K562 (cell line): ENCODE measurements around the gene ZKSCAN8. TPM values are rescaled to one million over a fixed set of nuclear protein-coding genes. Genes with fewer than 3 reads are reported as not detected.

ENCODE experiments used
- ATAC-seq: fragments of 200-7000 bp; cut with Tn5 transposase; 3 replicates; pipeline ENCODE4 v1.9.1; 2020; ENCODE audit warnings: moderate library complexity
- BruUV-seq: library from RNA; stranded (reverse); fragments of 400-500 nt; replicated peaks from 2 replicates; lab custom pipeline; 2021; lab: Mats Ljungman, UMichigan
- CTCF ChIA-PET: fragments of 300-600 bp; formaldehyde crosslinking; extraction: SDS; loops from one replicate; lab custom pipeline; 2021; ENCODE audit warnings: low intra/inter-chr PET ratio; lab: Yijun Ruan, JAX
- POLR2A ChIA-PET: fragments of 300-600, 350-650 bp; sonication (Branson Sonifier 250); formaldehyde crosslinking; extraction: SDS; loops from one replicate; lab custom pipeline; 2021; ENCODE audit warnings: antibody characterized with exemption, inconsistent platforms; lab: Yijun Ruan, JAX
- DNase-seq, 4 experiments: peaks; one replicate each; pipeline versions ENCODE4 v3.0.0 to v3.0.0-alpha.2; 2011 to 2018; ENCODE audit warnings: low spot score in 3 of 4, mixed read lengths in 3 of 4; ENCODE audit errors: extremely low read depth in 1 of 4
- FAIRE-seq: peaks from 2 replicates; lab custom pipeline; 2011; peaks lifted over from hg19 to GRCh38; lab: Jason Lieb, UNC
- H2AFZ ChIP-seq: 2 replicates; pipeline ENCODE4 v1.6.0; 2011; ENCODE audit warnings: low read depth, low read length, control low read depth, inconsistent platforms
- H3K27ac ChIP-seq: fragments of 200-600 bp; 3 replicates; pipeline ENCODE4 v1.8.0; 2011; ENCODE audit warnings: low read depth, mild to moderate bottlenecking, control low read depth, inconsistent platforms, low read length, moderate library complexity, mixed read lengths; ENCODE audit errors: extremely low read depth
- H3K27me3 ChIP-seq, 2 experiments: fragments of 300-600 bp in 1 of 2; 2 replicates in 1 of 2; 3 replicates in 1 of 2; pipeline versions ENCODE4 v1.6.0 to v1.8.0; 2011; ENCODE audit warnings: inconsistent platforms in 2 of 2, low read length in 2 of 2, mild to moderate bottlenecking in 1 of 2, mixed read lengths in 1 of 2, moderate library complexity in 1 of 2; ENCODE audit not compliant: control insufficient read depth in 2 of 2, insufficient read depth in 2 of 2
- H3K36me3 ChIP-seq: fragments of 300-600 bp; 3 replicates; pipeline ENCODE4 v1.8.0; 2011; ENCODE audit warnings: mild to moderate bottlenecking, low read length, inconsistent platforms; ENCODE audit not compliant: control insufficient read depth, insufficient read depth
- H3K4me1 ChIP-seq, 2 experiments: fragments of 200-600 bp in 1 of 2; replicated peaks in 1 of 2; 2 replicates in 1 of 2; 3 replicates in 1 of 2; pipeline versions ENCODE4 v1.5.1 to v1.8.0; 2011; ENCODE audit warnings: inconsistent platforms in 2 of 2, low read length in 2 of 2, mild to moderate bottlenecking in 1 of 2, mixed read lengths in 1 of 2, moderate library complexity in 1 of 2; ENCODE audit not compliant: control insufficient read depth in 2 of 2, insufficient read depth in 2 of 2
- H3K4me2 ChIP-seq: 2 replicates; pipeline ENCODE4 v1.6.1; 2011; ENCODE audit warnings: low read length, control low read depth, inconsistent platforms, mixed read lengths; ENCODE audit not compliant: insufficient read depth
- H3K4me3 ChIP-seq: fragments of 200-600 bp; sonication (generic), shearing (Covaris generic); 2 replicates; pipeline ENCODE4 v1.5.1; 2016; ENCODE audit warnings: control low read depth, inconsistent platforms
- H3K79me2 ChIP-seq: fragments of 200-600 bp; 3 replicates; pipeline ENCODE4 v1.8.0; 2011; ENCODE audit warnings: low read length, inconsistent platforms; ENCODE audit not compliant: control insufficient read depth, insufficient read depth
- H3K9ac ChIP-seq, 2 experiments: 2 replicates each; pipeline versions ENCODE4 v1.6.0 to v1.6.1; 2011; ENCODE audit warnings: low read depth in 2 of 2, low read length in 2 of 2, control low read depth in 1 of 2, inconsistent platforms in 1 of 2, mild to moderate bottlenecking in 1 of 2, mixed read lengths in 1 of 2; ENCODE audit not compliant: insufficient read depth in 1 of 2
- H3K9me1 ChIP-seq: one replicate; pipeline ENCODE4 v1.6.0; 2011; ENCODE audit warnings: inconsistent platforms, mild to moderate bottlenecking, low read length, moderate library complexity; ENCODE audit not compliant: control insufficient read depth, insufficient read depth
- H3K9me3 ChIP-seq: replicated peaks from 2 replicates; pipeline ENCODE4 v1.5.1; 2011; ENCODE audit warnings: low read depth, low read length, inconsistent platforms; ENCODE audit not compliant: control insufficient read depth, insufficient read depth
- H4K20me1 ChIP-seq: replicated peaks from 2 replicates; pipeline ENCODE4 v1.6.1; 2011; ENCODE audit warnings: low read length, inconsistent platforms, mixed read lengths; ENCODE audit not compliant: control insufficient read depth, insufficient read depth
- CBX1 ChIP-seq: sonication (generic); IDR thresholded peaks from 2 replicates; pipeline ENCODE4 v1.6.1; 2016; ENCODE audit warnings: antibody characterized with exemption, low read depth, mild to moderate bottlenecking
- HEY1 ChIP-seq: fragments of 250-450 bp; sonication (Bioruptor Pico); IDR thresholded peaks from 2 replicates; pipeline ENCODE4 v1.5.0; 2020; ENCODE audit warnings: mild to moderate bottlenecking, moderate library complexity, borderline replicate concordance
- KAT7 ChIP-seq: sonication (generic); formaldehyde crosslinking; IDR thresholded peaks from 2 replicates; pipeline ENCODE4 v1.8.0; 2022; ENCODE audit warnings: missing genetic modification reagents, mild to moderate bottlenecking, borderline replicate concordance
- NR2C2 ChIP-seq, 2 experiments: fragments of 200-800 bp in 1 of 2; sonication (Bioruptor generic) in 1 of 2; sonication (generic) in 1 of 2; formaldehyde crosslinking in 1 of 2; IDR thresholded peaks; 2 replicates each; pipeline versions ENCODE4 v1.6.1 to v1.8.0; 2016 to 2022; ENCODE audit warnings: mild to moderate bottlenecking in 1 of 2, missing compliant biosample characterization in 1 of 2, missing genetic modification characterization in 1 of 2, missing genetic modification reagents in 1 of 2
- NR3C1 ChIP-seq: sonication (generic); formaldehyde crosslinking; IDR thresholded peaks from 2 replicates; pipeline ENCODE4 v1.8.1; 2022; ENCODE audit warnings: missing genetic modification reagents
- ZNF224 ChIP-seq: sonication (generic); formaldehyde crosslinking; IDR thresholded peaks from 2 replicates; pipeline ENCODE4 v1.8.0; 2022; ENCODE audit warnings: mild to moderate bottlenecking, missing genetic modification reagents
- ZNF609 ChIP-seq: sonication (generic); formaldehyde crosslinking; IDR thresholded peaks from 2 replicates; pipeline ENCODE4 v1.8.1; 2023; ENCODE audit warnings: missing genetic modification reagents, mild to moderate bottlenecking, borderline replicate concordance
- ZNF707 ChIP-seq: fragments of 250-450 bp; sonication (Bioruptor Pico); conservative IDR thresholded peaks from 2 replicates; pipeline ENCODE4 v1.8.0; 2022; ENCODE audit warnings: inconsistent platforms, mild to moderate bottlenecking, moderate library complexity
- WGBS: fragments of 100-300 bp; shearing (Covaris generic); methylation state at CpG from one replicate; pipeline ENCODE4 v1.1.6; 2016; ENCODE audit warnings: low coverage, mixed read lengths; ENCODE audit not compliant: insufficient coverage; ENCODE audit errors: missing lambda C conversion rate; 5-methylcytosine and 5-hydroxymethylcytosine counted together
- in situ Hi-C: fragments of 300-500 bp; cut with MboI; formaldehyde crosslinking; loops from 4 replicates; pipeline ENCODE4 v1.15.0; 2018; ENCODE audit warnings: inconsistent platforms, mixed read lengths
- intact Hi-C: fragments of 100-400 bp; cut with micrococcal nuclease; formaldehyde crosslinking; loops from 2 replicates; pipeline ENCODE4 v1.14.2; 2022
- polyA plus RNA-seq, 8 experiments: library from polyadenylated mRNA; depleted of rRNA in 4 of 8; stranded (reverse) in 5 of 8; unstranded in 3 of 8; fragments of >200 nt; fragmentation: Nextera tagmentation in 2 of 8; fragmentation: Illumina TruSeq in 1 of 8; extraction: Ambion mirVana in 2 of 8; extraction: Trizol in 1 of 8; gene quantifications; 2 replicates each; pipeline versions ENCODE4 v1.2.1 to v1.2.3, GENCODE V29; 2011 to 2014; ENCODE audit warnings: inconsistent platforms in 1 of 8, missing spikeins in 1 of 8
- total RNA-seq, 7 experiments: library from RNA; depleted of rRNA in 6 of 7; stranded (reverse); fragments of >200 nt in 6 of 7; fragmentation: Illumina TruSeq in 2 of 7; extraction: Trizol in 2 of 7; gene quantifications; 2 replicates each; pipeline versions ENCODE4 v1.2.1 to v1.2.3, GENCODE V29; 2011 to 2021; ENCODE audit warnings: low replicate concordance in 1 of 7
- TF ChIP-seq, protein P1 (sequence below): IDR thresholded peaks from 2 replicates; pipeline ENCODE4 v1.6.1; 2014; ENCODE audit warnings: antibody characterized with exemption
- TF ChIP-seq, protein P2 (sequence below): fragments of 250-450 bp; sonication (Bioruptor Pico); IDR thresholded peaks from 2 replicates; pipeline ENCODE4 v1.5.0; 2022; ENCODE audit warnings: mild to moderate bottlenecking

Gene ZKSCAN8
- total and polyA plus RNA-seq, 9 of the 15 experiments (the other 6 are each of a cell fraction or from before 2014, with no cell fraction given), result 3.3 to 37.7 (median 21.7) TPM

- CTCF ChIA-PET, result no interaction called here
- H3K9ac ChIP-seq, result peak overlapping the region; percentile 93 to 98
- peaks cover 12 to 20% of the 10 kb centered on the region in 2 experiments; a peak in 4 of 5 replicates for H3K4me1 ChIP-seq
- DNase-seq (peak in 2 of 4 experiments; percentile 29 to 66), ATAC-seq (no peak), FAIRE-seq (no peak)
- H3K4me3 ChIP-seq, result peak overlapping the region; percentile 72
- peaks cover 25% of the 10 kb centered on the region for H3K36me3 ChIP-seq
- peak overlapping the region; percentile 91 for H3K4me2 ChIP-seq
- 1% methylated on average over 6 of the region's 6 CpGs for WGBS
- peaks cover 55% of the 10 kb centered on the region for H3K79me2 ChIP-seq
- intact Hi-C loops, result loop anchor here (2.0 to 5.0 kb wide), 4 partner anchors 75 to 351 kb away; partner anchors contain the start of genes ZSCAN26 and ZSCAN31
- TSS peak; percentile 11 for BruUV-seq
- peak overlapping the region; percentile 97 for H2AFZ ChIP-seq
- POLR2A ChIA-PET, result interaction anchor here (0.7 to 2.0 kb wide), 17 partner anchors 9 to 983 kb away, joined by 3 to 9 read pairs (median 4); partner anchors contain the start of gene ZKSCAN3
- no peaks in the 10 kb centered on the region for H4K20me1 ChIP-seq
- no peaks in the 10 kb centered on the region; the same call in 1 of the 2 replicates for H3K9me3 ChIP-seq
- H3K27me3 ChIP-seq, result no peaks in the 10 kb centered on the region
- no peaks in the 10 kb centered on the region for H3K9me1 ChIP-seq
- H3K27ac ChIP-seq, result peak overlapping the region; percentile 96
- in situ Hi-C loops, result loop anchor here (5.0 kb wide), 1 partner anchor 220 kb away; no protein-coding TSS in a partner anchor
- TF ChIP-seq HEY1 (CRISPR knock-in tag) (no peak), ZNF707 (no peak), NR2C2 (CRISPR knock-in tag; IDR thresholded peaks at IDR 0.05) (no peak), NR2C2 (tag; IDR thresholded peaks at IDR 0.05) (no peak), ZNF224 (CRISPR knock-in tag) (no peak), KAT7 (CRISPR knock-in tag) (no peak), CBX1 (no peak), NR3C1 (no peak), ZNF609 (CRISPR knock-in tag) (0 out of 2 replicates have a peak, but pooled peaks have one; percentile 64)
- TF ChIP-seq, protein P1, sequence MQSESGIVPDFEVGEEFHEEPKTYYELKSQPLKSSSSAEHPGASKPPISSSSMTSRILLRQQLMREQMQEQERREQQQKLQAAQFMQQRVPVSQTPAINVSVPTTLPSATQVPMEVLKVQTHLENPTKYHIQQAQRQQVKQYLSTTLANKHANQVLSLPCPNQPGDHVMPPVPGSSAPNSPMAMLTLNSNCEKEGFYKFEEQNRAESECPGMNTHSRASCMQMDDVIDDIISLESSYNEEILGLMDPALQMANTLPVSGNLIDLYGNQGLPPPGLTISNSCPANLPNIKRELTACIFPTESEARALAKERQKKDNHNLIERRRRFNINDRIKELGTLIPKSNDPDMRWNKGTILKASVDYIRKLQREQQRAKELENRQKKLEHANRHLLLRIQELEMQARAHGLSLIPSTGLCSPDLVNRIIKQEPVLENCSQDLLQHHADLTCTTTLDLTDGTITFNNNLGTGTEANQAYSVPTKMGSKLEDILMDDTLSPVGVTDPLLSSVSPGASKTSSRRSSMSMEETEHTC, result no peak
- TF ChIP-seq, protein P2, sequence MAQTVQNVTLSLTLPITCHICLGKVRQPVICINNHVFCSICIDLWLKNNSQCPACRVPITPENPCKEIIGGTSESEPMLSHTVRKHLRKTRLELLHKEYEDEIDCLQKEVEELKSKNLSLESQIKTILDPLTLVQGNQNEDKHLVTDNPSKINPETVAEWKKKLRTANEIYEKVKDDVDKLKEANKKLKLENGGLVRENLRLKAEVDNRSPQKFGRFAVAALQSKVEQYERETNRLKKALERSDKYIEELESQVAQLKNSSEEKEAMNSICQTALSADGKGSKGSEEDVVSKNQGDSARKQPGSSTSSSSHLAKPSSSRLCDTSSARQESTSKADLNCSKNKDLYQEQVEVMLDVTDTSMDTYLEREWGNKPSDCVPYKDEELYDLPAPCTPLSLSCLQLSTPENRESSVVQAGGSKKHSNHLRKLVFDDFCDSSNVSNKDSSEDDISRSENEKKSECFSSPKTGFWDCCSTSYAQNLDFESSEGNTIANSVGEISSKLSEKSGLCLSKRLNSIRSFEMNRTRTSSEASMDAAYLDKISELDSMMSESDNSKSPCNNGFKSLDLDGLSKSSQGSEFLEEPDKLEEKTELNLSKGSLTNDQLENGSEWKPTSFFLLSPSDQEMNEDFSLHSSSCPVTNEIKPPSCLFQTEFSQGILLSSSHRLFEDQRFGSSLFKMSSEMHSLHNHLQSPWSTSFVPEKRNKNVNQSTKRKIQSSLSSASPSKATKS, result no peak
Measured at GRCh38 chr6:28137505-28137981, 4.1 kb upstream of the ZKSCAN8 start.
